ENCODE measurements around the gene FOXF1. TPM values are rescaled to one million over a fixed set of nuclear protein-coding genes. Genes with fewer than 3 reads are reported as not detected.

Gene FOXF1
- total RNA-seq, result 25.4 and 60.4 TPM in 2 replicates

DNA sequence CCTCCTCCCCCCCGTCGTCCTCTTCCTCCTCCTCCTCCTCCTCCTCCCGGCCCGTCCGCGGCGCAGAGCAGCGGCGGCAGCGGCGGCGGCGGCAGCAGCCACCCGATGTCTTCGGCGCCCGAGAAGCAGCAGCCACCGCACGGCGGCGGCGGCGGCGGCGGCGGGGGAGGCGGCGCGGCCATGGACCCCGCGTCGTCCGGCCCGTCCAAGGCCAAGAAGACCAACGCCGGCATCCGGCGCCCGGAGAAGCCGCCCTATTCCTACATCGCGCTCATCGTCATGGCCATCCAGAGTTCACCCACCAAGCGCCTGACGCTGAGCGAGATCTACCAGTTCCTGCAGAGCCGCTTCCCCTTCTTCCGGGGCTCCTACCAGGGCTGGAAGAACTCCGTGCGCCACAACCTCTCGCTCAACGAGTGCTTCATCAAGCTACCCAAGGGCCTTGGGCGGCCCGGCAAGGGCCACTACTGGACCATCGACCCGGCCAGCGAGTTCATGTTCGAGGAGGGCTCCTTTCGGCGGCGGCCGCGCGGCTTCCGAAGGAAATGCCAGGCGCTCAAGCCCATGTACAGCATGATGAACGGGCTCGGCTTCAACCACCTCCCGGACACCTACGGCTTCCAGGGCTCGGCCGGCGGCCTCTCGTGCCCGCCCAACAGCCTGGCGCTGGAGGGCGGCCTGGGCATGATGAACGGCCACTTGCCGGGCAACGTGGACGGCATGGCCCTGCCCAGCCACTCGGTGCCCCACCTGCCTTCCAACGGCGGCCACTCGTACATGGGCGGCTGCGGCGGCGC, at the start of gene FOXF1:
FOXF1 (plus strand) TSS at position 63 of the 797 bp plus-strand sequence; CDS start at position 106, 43 bp downstream.

DNA sequence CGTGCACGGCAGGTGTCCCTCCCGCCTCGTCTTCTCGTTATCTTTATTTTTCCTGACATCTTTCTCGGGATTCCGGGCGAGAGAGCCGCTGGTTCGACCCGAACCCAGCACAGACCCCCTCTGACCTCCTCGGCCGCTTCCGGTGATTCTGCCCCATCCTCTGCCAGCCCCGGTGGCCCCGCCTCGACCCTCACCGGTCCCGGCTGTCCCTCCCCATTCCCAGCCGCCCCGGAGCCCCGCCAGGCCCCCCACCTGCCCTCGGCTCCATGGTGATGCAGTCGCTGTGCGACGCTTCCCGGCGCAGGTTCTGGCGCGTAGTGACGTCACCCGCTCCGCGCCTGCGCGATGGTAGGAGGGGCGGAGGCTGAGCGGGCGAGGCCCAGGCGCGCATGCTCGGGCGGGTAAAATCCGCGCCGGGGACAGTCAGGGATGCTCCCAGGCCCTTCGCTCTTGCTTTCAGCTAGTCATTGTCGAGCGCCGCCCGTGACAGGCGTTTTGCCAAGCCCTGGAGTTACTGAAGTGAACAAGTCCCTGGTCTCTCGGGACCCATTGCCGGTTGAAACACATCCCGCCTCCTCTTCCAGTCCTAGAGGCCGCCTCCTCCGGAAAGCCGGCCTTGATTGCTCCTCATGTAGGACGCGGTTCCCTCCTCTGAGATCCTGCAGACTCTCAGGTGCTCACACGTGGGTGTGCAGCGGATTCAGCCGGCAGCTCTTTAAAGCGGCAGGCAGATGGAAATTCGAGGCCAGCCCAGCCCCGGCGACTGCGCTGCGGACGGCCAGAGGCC, 44.8 kb downstream of the FOXF1 start, which contains the start of gene MTHFSD:
MTHFSD (minus strand) TSS at position 319 of the 787 bp plus-strand sequence; CDS start at position 268, 51 bp downstream.

Other genes starting within 250 kb of the FOXF1 start
- 14.7 and 16.6 TPM in 2 replicates for gene MTHFSD, start 44.7 kb downstream of the FOXF1 start, total RNA-seq
- 4.3 TPM in 1 of 2 replicates, not detected in the other for gene FOXC2, start 56.3 kb downstream of the FOXF1 start, total RNA-seq
- 1.1 and 12.2 TPM in 2 replicates for gene FOXL1, start 68.0 kb downstream of the FOXF1 start, total RNA-seq

Data from placental pericyte (primary cell).